Spinal cord (tissue), 10 donors: ENCODE data around the gene NR2E3. TPM values are rescaled to one million over a fixed set of nuclear protein-coding genes. Genes with fewer than 3 reads are reported as not detected.

Experiments
- DNase-seq, 6 donors: peaks; one replicate each; pipeline versions ENCODE4 v3.0.0 to v3.0.0-alpha.2; 2013 to 2015; ENCODE audit warnings: low spot score in 6 of 6, low read depth in 4 of 6
- H3K27ac ChIP-seq: one replicate; pipeline ENCODE4 v1.5.1; 2013; ENCODE audit warnings: low read depth, low read length, control low read depth
- H3K27me3 ChIP-seq: one replicate; pipeline ENCODE4 v1.6.1; 2013; ENCODE audit warnings: low read length; ENCODE audit not compliant: control insufficient read depth, insufficient read depth
- H3K36me3 ChIP-seq: one replicate; pipeline ENCODE4 v1.6.1; 2013; ENCODE audit warnings: low read length; ENCODE audit not compliant: control insufficient read depth, insufficient read depth
- H3K4me1 ChIP-seq: one replicate; pipeline ENCODE4 v1.6.1; 2013; ENCODE audit warnings: low read length; ENCODE audit not compliant: control insufficient read depth, insufficient read depth
- H3K4me3 ChIP-seq: one replicate; pipeline ENCODE4 v1.5.1; 2013; ENCODE audit warnings: low read depth, low read length, control low read depth
- H3K9me3 ChIP-seq: one replicate; pipeline ENCODE4 v1.6.1; 2013; ENCODE audit warnings: low read length; ENCODE audit not compliant: control insufficient read depth, insufficient read depth
- WGBS: methylation state at CpG from one replicate; pipeline ENCODE4 v1.1.5; 2013; ENCODE audit warnings: missing lambda C conversion rate; ENCODE audit not compliant: insufficient coverage; 5-methylcytosine and 5-hydroxymethylcytosine counted together
- polyA plus RNA-seq, 2 donors: library from polyadenylated mRNA; unstranded; fragments of 120-200 nt; gene quantifications; one replicate each; pipeline ENCODE4 v1.2.1, GENCODE V29; 2013; ENCODE audit not compliant: insufficient read length in 2 of 2
- total RNA-seq, 2 donors: library from RNA; depleted of rRNA in 1 of 2; stranded (reverse); fragments of 120-200 nt in 1 of 2; fragments of >200 nt in 1 of 2; gene quantifications; one replicate each; pipeline versions ENCODE4 v1.2.3 to v1.2.4, GENCODE V29; 2013 to 2014
- donor health status: healthy.

NR2E3 gene
- total and polyA plus RNA-seq, 4 donors, result 0.30 to 0.86 (median 0.71) TPM

DNA sequence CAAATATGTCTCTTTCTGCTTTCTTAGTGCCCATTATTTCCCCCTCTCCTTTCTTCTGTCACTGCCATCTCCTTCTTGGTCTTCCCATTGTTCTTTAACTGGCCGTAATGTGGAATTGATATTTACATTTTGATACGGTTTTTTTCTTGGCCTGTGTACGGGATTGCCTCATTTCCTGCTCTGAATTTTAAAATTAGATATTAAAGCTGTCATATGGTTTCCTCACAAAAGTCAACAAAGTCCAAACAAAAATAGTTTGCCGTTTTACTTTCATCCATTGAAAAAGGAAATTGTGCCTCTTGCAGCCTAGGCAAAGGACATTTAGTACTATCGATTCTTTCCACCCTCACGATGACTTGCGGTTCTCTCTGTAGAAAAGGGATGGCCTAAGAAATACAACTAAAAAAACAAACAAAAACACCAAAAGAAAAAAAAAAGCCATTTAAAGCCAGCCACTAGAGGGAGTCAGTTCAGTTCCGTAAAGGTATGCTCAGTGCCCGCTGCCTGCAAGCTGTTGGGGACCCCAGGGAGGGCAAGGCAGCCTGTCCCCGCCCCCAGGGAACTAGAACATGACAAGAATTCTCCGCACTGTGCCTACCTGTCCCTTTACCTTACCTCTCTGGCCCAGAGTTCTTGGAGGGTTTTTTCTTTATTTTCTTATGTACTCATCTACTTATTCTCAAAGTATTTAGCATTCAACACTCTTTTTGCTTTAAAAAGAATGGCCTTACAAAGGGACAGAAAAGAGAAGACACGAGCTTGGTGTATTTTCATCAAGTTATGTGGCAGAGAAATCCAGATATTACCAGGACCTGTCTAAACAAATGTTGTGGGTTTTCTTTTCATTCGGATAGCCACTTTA, 30.0 kb upstream of the NR2E3 start:
- H3K4me1 ChIP-seq, result no peaks in the 10 kb centered on the region
- peak in 4 of 6 donors; percentile 19 to 77 (median 42) for DNase-seq
- no peak overlapping the region for H3K4me3 ChIP-seq
- H3K27ac ChIP-seq, result no peak overlapping the region
- H3K36me3 ChIP-seq, result peaks cover 14% of the 10 kb centered on the region
- WGBS, result 28% methylated on average over 2 of the region's 13 CpGs
- no peaks in the 10 kb centered on the region for H3K9me3 ChIP-seq
- H3K27me3 ChIP-seq, result no peaks in the 10 kb centered on the region

DNA sequence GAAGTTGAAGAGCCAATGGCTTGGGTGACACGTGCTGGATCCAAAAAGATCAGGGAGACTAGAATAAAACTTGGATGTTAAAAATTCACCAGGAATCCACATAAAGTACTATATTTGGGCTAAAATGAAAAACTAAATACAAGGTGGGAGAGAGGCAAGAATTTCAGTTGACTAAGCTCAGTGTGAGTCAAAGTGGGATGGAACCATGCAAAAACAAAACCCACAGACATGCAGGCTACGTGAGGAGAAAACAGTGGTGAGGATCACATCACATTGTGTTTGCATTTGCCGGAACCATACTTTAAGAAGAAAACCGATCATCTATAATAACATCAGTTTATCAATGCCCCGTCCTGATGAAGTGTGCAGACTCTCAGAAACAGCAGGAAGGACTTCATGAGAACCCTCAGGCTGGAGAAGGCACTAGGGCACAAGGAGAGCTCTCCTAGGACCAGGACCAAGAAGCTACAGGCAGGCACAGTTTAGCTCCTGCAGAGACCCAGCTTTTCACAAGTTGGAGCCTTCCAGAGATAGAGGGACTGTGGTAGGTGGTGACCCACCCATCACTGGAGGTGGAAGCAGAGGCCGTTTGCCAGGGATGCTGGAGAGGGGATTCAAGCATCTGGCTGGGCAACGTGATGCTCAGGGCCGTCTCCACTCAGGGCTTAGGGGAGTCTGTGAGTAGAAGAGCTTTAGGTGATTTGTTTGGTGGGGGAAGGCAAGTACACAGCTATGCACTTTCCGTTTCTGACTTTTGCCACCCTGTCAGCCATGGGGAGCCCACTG, 29.0 kb upstream of the NR2E3 start:
- Histone ChIP-seq H3K4me1 (no peaks in the 10 kb centered on the region), H3K9me3 (no peaks in the 10 kb centered on the region), H3K27me3 (no peaks in the 10 kb centered on the region), H3K36me3 (peaks cover 14% of the 10 kb centered on the region), H3K27ac (no peak overlapping the region), H3K4me3 (no peak overlapping the region)
- WGBS, result 91% methylated on average over 8 of the region's 9 CpGs
- DNase-seq, result no peak

DNA sequence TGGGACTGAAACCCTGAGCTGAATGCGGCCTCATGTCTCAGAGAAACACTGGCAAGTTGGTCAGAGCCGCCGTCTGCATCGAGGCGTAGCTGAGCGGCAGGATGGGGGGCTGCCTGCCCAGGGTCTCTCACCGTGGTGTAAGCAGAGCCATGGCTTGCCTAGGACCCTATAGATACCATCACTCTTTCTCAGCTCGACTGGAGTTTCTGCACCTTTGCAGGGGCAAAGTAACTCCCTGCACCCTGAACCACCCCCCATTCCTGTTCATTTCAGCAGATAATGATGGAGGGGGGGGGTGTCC, 28.4 kb upstream of the NR2E3 start:
- no peak for DNase-seq
- Histone ChIP-seq H3K27me3 (no peaks in the 10 kb centered on the region), H3K9me3 (no peaks in the 10 kb centered on the region), H3K36me3 (peaks cover 14% of the 10 kb centered on the region), H3K4me3 (no peak overlapping the region), H3K4me1 (no peaks in the 10 kb centered on the region), H3K27ac (no peak overlapping the region)
- 86% methylated on average over 7 of the region's 8 CpGs for WGBS

DNA sequence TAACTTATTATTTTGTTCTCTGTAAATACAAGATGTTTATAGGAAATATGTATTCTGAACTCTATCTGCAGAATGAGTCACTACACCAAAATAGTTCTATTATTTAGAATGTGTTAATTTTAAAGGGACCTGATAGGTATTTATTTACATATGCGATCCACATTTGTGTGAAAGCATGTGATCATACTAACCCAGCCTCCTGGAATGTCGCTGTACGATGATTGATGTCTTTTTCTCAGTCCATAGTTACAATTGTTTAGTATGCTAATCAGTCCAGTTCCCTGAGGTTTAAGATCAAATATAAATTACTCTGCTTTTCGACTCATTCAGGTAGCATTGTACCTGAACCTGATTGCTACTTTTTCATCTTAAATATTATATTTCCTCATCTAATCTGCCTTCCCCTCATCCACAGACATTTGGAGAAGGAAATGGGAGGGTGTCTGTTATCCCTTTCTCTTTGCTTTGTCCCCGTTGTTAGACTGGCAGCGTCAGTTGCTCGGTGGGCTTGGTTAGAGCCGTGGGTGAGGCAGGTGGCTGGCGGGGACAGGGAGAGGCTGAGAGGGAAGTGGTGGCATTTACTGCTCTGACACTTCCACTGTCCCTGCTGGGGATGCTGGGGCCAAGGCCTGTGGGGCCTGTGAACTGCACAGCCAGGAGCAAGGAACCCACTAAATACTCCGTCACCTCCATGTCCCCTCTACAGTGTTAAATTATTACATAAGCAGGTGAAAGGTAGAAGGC, 27.8 kb upstream of the NR2E3 start:
- no peaks in the 10 kb centered on the region for H3K9me3 ChIP-seq
- no peak overlapping the region for H3K4me3 ChIP-seq
- no peak for DNase-seq
- no peak overlapping the region for H3K27ac ChIP-seq
- WGBS, result 90% methylated on average over 2 of the region's 10 CpGs
- H3K4me1 ChIP-seq, result no peaks in the 10 kb centered on the region
- H3K36me3 ChIP-seq, result peaks cover 8% of the 10 kb centered on the region
- H3K27me3 ChIP-seq, result no peaks in the 10 kb centered on the region

DNA sequence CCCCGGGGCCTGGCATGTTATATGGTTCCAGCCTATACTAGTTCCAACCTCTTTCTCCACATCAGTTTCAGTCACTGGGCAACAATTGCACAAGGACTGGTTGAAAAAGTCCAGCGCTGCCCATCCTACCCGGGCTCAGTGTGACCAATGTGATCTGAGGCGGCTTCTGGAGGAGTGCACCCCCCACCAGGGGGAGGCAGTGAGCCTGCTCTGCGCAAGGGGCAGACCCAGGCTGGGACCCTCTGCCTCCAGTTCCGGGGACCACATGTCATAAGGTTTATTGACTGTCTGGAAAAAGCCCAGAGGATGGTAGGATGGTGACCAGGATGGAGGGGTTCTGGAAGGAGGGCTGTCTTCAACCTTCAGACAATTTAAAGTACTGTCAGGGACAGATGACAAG, 25.6 kb upstream of the NR2E3 start:
- Histone ChIP-seq H3K9me3 (no peaks in the 10 kb centered on the region), H3K4me3 (no peak overlapping the region), H3K27ac (no peak overlapping the region), H3K27me3 (no peaks in the 10 kb centered on the region), H3K36me3 (peaks cover 5% of the 10 kb centered on the region), H3K4me1 (no peaks in the 10 kb centered on the region)
- no peak for DNase-seq
- 74% methylated on average over 6 of the region's 6 CpGs for WGBS

DNA sequence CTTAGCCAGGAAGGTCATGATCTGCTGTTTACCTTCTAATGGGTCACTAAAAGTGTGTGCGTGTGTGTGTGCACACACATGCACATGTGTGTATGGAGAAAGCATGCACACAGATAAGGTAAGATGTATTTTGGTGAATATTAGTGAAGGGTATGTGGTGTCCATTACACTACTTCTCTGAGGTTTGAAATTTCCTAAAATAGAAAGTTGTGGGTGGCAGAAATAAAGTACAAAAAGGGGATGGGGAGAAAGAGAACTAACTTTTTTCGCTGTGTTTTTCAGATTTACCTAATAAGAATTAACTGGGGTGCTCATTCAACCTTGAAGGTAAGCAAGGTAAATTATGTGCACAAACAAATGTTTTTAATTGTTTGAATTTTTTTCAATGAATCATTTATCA, 24.4 kb upstream of the NR2E3 start:
- Histone ChIP-seq H3K36me3 (peaks cover 5% of the 10 kb centered on the region), H3K4me1 (no peaks in the 10 kb centered on the region), H3K27me3 (no peaks in the 10 kb centered on the region), H3K4me3 (no peak overlapping the region), H3K9me3 (no peaks in the 10 kb centered on the region), H3K27ac (no peak overlapping the region)
- DNase-seq, result no peak
- WGBS, result 100% methylated on average over 1 of the region's 2 CpGs

DNA sequence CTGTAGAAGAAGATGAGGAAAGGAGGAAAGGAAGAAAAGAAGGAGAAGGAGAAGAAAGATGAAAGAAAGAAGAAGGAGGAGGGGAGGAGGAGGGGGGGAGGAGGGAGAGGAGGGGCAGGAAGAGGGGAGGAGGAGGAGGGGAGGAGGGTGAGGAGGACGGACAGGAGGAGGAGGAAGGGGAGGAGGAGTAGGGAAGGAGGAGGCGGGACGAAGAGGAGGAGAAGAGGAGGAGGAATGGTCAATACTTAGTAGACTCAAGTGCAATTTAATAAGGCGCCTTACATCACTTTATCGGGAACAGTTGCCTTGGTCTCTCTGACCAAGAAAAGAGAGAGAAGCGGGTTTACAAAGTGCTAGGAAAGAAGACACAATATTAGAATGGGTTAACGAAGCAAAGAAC, 23.7 kb upstream of the NR2E3 start:
- H3K36me3 ChIP-seq, result peaks cover 3% of the 10 kb centered on the region
- 84% methylated on average over 7 of the region's 7 CpGs for WGBS

DNA sequence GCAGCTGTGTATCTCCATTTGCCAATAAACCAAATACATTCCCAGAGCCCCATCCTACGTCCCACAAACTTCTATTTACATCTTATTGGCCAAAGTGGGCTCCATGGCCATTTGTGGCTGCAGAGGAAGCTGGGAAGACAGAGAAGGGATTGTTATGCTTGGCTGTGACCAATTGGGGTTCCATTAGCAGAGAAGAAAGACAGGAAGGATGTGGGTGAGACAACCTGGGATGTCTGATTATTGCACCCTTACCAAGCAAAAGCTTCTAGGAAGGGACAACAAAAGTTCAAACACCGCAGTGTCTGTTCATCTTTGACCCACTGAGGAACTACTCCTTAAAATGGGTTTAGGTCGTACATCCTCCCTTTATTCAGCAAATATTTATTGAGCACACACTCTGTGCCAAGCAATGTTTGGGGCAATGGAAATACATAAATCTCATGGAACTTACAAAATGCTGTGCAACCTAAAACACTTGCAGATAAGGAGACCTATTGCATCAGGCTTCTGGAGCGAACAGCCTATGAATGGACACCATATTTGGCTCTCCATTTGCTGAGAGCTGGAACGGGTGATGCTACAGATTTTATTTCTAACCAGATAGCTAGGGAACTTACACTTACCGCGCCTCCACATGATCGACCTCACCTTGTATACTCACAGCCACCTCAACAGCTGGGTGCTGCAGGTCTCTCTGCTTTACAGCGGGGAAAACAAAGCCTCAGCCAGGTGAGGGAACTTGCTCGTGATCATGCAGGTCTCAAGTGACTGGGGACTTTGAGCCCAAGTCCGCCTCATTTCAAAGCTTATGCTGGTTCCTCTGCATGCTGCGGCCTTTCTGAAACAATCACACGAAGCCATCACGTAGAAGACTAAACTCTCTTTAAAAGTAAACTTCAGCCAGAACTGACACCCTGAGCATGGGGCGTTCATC, 21.4 kb upstream of the NR2E3 start:
- no peaks in the 10 kb centered on the region for H3K27me3 ChIP-seq
- H3K36me3 ChIP-seq, result no peaks in the 10 kb centered on the region
- no peak overlapping the region for H3K4me3 ChIP-seq
- DNase-seq, result no peak
- no peaks in the 10 kb centered on the region for H3K4me1 ChIP-seq
- H3K9me3 ChIP-seq, result no peaks in the 10 kb centered on the region
- H3K27ac ChIP-seq, result no peak overlapping the region
- WGBS, result 97% methylated on average over 12 of the region's 15 CpGs

More for the DNA sequence above, 23.7 kb upstream of the NR2E3 start:
- Histone ChIP-seq H3K9me3 (no peaks in the 10 kb centered on the region), H3K4me1 (no peaks in the 10 kb centered on the region), H3K4me3 (no peak overlapping the region), H3K27ac (no peak overlapping the region), H3K27me3 (no peaks in the 10 kb centered on the region)
- no peak for DNase-seq

DNA sequence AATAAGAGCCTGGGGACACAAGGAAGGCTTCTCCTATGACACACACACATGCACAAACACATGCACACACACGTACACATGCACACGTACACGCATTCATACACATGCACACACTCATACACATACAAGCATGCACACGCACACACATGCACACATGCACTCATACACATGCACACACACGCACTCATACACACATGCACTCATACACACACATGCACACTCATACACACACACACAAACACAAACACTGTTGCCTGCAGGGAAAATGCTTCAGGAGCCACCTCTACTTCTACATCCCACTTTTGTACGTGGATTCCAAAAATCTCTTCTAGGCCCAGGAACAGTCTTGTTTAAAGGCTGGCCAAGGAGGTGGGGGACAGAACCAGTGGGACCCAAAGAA, 20.7 kb upstream of the NR2E3 start:
- Histone ChIP-seq H3K36me3 (no peaks in the 10 kb centered on the region), H3K4me3 (no peak overlapping the region), H3K4me1 (no peaks in the 10 kb centered on the region), H3K27me3 (no peaks in the 10 kb centered on the region), H3K9me3 (no peaks in the 10 kb centered on the region), H3K27ac (no peak overlapping the region)
- no peak for DNase-seq
- WGBS, result 97% methylated on average over 5 of the region's 6 CpGs
